Measurements from ENCODE around the gene FOXO1. TPM values are rescaled to one million over a fixed set of nuclear protein-coding genes. Genes with fewer than 3 reads are reported as not detected.

Gene FOXO1
- total RNA-seq, 4 donors from 2014 or later: 43.6 to 75.9 (median 52.0) TPM

- no peak overlapping the region for H3K4me3 ChIP-seq (ENCODE audit: low read depth, poor library complexity, severe bottlenecking)
- no peak for DNase-seq (ENCODE audit: low spot score in 2 of 2)
- intact Hi-C loops (cut with DNase I; ENCODE audit: low total_unique reads): loop anchor here (10.0 kb wide), 1 partner anchor 69 kb away; the partner anchor contains the start of gene FOXO1
- 65 to 71% methylated on average over 3 of the region's 3 CpGs for WGBS, 2 donors
- no peak for TF ChIP-seq POLR2A (IDR thresholded peaks at IDR 0.05)
- TF ChIP-seq, protein P1, sequence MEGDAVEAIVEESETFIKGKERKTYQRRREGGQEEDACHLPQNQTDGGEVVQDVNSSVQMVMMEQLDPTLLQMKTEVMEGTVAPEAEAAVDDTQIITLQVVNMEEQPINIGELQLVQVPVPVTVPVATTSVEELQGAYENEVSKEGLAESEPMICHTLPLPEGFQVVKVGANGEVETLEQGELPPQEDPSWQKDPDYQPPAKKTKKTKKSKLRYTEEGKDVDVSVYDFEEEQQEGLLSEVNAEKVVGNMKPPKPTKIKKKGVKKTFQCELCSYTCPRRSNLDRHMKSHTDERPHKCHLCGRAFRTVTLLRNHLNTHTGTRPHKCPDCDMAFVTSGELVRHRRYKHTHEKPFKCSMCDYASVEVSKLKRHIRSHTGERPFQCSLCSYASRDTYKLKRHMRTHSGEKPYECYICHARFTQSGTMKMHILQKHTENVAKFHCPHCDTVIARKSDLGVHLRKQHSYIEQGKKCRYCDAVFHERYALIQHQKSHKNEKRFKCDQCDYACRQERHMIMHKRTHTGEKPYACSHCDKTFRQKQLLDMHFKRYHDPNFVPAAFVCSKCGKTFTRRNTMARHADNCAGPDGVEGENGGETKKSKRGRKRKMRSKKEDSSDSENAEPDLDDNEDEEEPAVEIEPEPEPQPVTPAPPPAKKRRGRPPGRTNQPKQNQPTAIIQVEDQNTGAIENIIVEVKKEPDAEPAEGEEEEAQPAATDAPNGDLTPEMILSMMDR (IDR thresholded peaks at IDR 0.05): no peak
Measured at GRCh38 chr13:40595693-40596092, 70.7 kb downstream of the FOXO1 start.

DNA sequence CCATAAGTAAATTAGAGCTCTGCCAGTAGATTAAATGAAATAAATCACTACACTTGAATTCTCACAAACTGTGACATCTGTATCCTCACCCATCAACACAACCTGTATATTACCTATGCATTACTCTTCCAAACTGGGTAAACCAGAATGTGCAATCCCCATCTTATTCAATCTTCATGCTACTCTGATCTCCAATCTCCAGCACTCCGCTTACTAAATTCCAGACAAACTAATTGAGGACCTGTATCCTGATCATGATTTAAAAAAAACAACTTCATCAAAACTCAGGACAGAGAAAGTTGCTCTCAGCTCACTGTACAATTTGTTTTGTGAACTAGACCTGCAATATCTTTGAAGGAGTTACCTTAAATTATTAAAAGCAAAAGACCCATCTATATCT lies 74.4 kb downstream of the FOXO1 start:
- intact Hi-C loops (cut with DNase I; ENCODE audit: low total_unique reads): loop anchor here (10.0 kb wide), 1 partner anchor 73 kb away; the partner anchor contains the start of gene FOXO1
- no peak for TF ChIP-seq POLR2A (IDR thresholded peaks at IDR 0.05)
- TF ChIP-seq, protein P1 (IDR thresholded peaks at IDR 0.05): no peak

GRCh38 chr13:40591091-40591490 lies 75.3 kb downstream of the FOXO1 start:
- no peak overlapping the region for H3K4me3 ChIP-seq (ENCODE audit: low read depth, poor library complexity, severe bottlenecking)
- WGBS, 2 donors: 84 to 93% methylated on average over 4 of the region's 4 CpGs
- TF ChIP-seq, protein P1 (IDR thresholded peaks at IDR 0.05): no peak
- TF ChIP-seq POLR2A (IDR thresholded peaks at IDR 0.05): no peak
- intact Hi-C loops (cut with DNase I; ENCODE audit: low total_unique reads): loop anchor here (10.0 kb wide), 1 partner anchor 74 kb away; the partner anchor contains the start of gene FOXO1
- DNase-seq (ENCODE audit: low spot score in 2 of 2): no peak

More for the DNA sequence above, 74.4 kb downstream of the FOXO1 start:
- no peak for DNase-seq (ENCODE audit: low spot score in 2 of 2)
- no peak overlapping the region for H3K4me3 ChIP-seq (ENCODE audit: low read depth, poor library complexity, severe bottlenecking)
- WGBS, 2 donors: 89 to 97% methylated on average over 1 of the region's 1 CpG

DNA sequence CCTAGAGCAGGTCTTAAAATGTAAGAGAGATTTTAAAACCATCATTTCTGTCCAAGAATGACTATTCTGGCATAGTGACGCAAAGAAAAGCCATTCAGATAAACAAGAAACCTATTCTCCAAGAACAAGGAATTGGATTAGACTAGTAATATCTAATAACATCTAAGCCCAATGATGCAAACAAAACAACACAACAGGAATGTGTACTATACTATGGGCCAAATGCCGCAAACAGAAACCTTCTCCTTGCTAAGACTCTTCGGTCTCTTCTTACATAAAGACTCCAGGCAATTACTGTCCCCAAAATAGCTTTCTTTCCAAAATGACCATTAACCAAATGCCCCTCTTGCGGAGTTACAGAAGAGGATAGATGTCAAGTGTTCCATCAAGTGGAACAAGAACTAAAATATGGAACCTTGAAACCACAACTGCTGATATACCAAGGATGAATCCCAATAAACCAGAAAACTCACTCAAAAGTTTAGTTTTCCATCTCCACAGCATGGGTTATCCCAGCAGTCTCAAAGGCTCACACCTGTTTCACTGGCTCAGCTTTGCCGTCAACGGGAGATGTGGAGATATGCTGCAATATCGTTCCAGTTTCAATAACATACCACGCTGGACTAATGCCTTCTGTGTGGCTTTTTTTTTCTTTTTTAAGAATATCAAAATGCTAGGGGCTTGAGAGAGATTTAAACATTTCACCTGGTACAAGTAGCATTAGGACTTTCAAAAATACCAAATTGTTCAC lies 76.2 kb downstream of the FOXO1 start:
- WGBS, 2 donors: 84% methylated on average over 8 of the region's 8 CpGs
- intact Hi-C loops (cut with DNase I; ENCODE audit: low total_unique reads): loop anchor here (10.0 kb wide), 1 partner anchor 75 kb away; the partner anchor contains the start of gene FOXO1
- no peak for DNase-seq (ENCODE audit: low spot score in 2 of 2)
- no peak overlapping the region for H3K4me3 ChIP-seq (ENCODE audit: low read depth, poor library complexity, severe bottlenecking)
- TF ChIP-seq, protein P1 (IDR thresholded peaks at IDR 0.05): no peak
- no peak for TF ChIP-seq POLR2A (IDR thresholded peaks at IDR 0.05)

GRCh38 chr13:40589285-40590109 lies 76.9 kb downstream of the FOXO1 start:
- intact Hi-C loops (cut with DNase I; ENCODE audit: low total_unique reads): loop anchor here (10.0 kb wide), 1 partner anchor 75 kb away; the partner anchor contains the start of gene FOXO1
- WGBS, 2 donors: 13 to 19% methylated on average over 4 of the region's 4 CpGs
- no peak for TF ChIP-seq POLR2A (IDR thresholded peaks at IDR 0.05)
- TF ChIP-seq, protein P1 (IDR thresholded peaks at IDR 0.05): no peak
- peak in 1 of 2 donors; percentile 45 for DNase-seq (ENCODE audit: low spot score in 2 of 2)
- no peak overlapping the region for H3K4me3 ChIP-seq (ENCODE audit: low read depth, poor library complexity, severe bottlenecking)

Measured in lower leg skin (tissue), 4 donors.